ENCODE data around the gene IRAK2.
"Not testable (repeated sequence)": the region's sequence is repeated elsewhere in the genome, so short reads cannot be mapped to it uniquely, and the experiment has no call there.

The IRAK2 gene

DNA sequence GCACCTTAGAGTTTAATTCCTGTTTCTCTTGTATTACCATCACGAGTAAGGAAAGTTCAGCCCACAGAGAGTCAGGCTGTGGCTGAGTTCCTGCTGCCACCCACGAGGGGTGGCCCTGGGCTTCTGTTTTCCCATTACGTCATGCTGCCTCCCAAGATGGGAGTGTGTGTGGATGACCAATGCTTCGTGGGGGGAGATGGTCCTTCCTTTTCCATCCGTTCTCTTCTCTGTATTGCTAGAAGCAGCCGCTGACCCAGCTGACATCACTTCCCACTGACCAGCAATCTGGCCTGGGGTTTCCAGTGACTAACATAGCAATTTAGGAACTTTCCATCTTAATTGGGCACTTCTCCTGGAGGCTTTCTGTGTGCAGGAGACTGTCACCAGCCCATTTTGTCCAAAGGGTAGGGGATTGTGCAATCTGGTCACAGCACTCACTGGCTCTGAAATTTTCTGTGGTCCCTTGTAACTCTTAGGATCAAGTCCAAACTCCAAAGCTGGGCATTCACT is 9.3 kb downstream of the IRAK2 start:
- Mint-ChIP-seq H3K4me3 (no peak overlapping the region), H3K27ac (peak overlapping the region; percentile 71), H3K4me1 (ENCODE audit: low read depth) (peaks cover 19% of the 10 kb centered on the region), H3K36me3 (ENCODE audit: low read depth) (no peaks in the 10 kb centered on the region), H3K27me3 (no peaks in the 10 kb centered on the region), H3K9me3 (peaks cover 2% of the 10 kb centered on the region)
- no peak for DNase-seq

DNA sequence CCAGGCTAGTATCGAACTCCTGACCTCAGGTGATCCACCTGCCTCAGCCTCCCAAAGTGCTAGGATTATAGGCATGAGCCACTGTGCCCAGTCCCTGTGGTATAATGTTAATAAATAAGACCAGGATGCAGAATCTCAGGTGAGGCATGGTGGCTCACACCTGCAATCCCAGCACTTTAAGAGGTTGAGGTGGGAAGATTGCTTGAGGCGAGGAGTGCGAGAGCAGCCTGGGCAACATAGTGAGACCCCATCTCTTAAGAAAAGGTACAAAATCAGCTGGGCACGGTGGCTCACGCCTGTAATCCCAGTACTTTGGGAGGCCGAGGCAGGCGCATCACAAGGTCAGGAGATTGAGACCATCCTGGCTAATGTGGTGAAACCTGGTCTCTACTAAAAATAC is 10.6 kb downstream of the IRAK2 start:
- H3K36me3 Mint-ChIP-seq (ENCODE audit: low read depth); DNase-seq; H3K27me3 Mint-ChIP-seq; H3K27ac Mint-ChIP-seq; H3K4me3 Mint-ChIP-seq; H3K9me3 Mint-ChIP-seq: not testable (repeated sequence)
- peaks cover 21% of the 10 kb centered on the region for H3K4me1 Mint-ChIP-seq (ENCODE audit: low read depth)

GRCh38 chr3:10176150-10176549 is 11.4 kb downstream of the IRAK2 start:
- not testable (repeated sequence) for H3K27me3 Mint-ChIP-seq; H3K27ac Mint-ChIP-seq; H3K36me3 Mint-ChIP-seq (ENCODE audit: low read depth); DNase-seq; H3K4me3 Mint-ChIP-seq; H3K9me3 Mint-ChIP-seq
- peaks cover 17% of the 10 kb centered on the region for H3K4me1 Mint-ChIP-seq (ENCODE audit: low read depth)

- no peak overlapping the region for H3K27ac Mint-ChIP-seq
- peaks cover 16% of the 10 kb centered on the region for H3K4me1 Mint-ChIP-seq (ENCODE audit: low read depth)
- H3K4me3 Mint-ChIP-seq, result no peak overlapping the region
- H3K9me3 Mint-ChIP-seq, result no peaks in the 10 kb centered on the region
- no peak for DNase-seq
- H3K27me3 Mint-ChIP-seq, result no peaks in the 10 kb centered on the region
- H3K36me3 Mint-ChIP-seq (ENCODE audit: low read depth), result peaks cover 11% of the 10 kb centered on the region
These were observed 13.0 kb downstream of the IRAK2 start for GRCh38 chr3:10177737-10178136.

- DNase-seq, result no peak
- H3K9me3 Mint-ChIP-seq, result no peaks in the 10 kb centered on the region
- H3K4me3 Mint-ChIP-seq, result no peak overlapping the region
- H3K4me1 Mint-ChIP-seq (ENCODE audit: low read depth), result peaks cover 5% of the 10 kb centered on the region
- no peak overlapping the region for H3K27ac Mint-ChIP-seq
- no peaks in the 10 kb centered on the region for H3K27me3 Mint-ChIP-seq
- H3K36me3 Mint-ChIP-seq (ENCODE audit: low read depth), result peaks cover 11% of the 10 kb centered on the region
These were observed 14.2 kb downstream of the IRAK2 start for GRCh38 chr3:10178892-10179291.

DNA sequence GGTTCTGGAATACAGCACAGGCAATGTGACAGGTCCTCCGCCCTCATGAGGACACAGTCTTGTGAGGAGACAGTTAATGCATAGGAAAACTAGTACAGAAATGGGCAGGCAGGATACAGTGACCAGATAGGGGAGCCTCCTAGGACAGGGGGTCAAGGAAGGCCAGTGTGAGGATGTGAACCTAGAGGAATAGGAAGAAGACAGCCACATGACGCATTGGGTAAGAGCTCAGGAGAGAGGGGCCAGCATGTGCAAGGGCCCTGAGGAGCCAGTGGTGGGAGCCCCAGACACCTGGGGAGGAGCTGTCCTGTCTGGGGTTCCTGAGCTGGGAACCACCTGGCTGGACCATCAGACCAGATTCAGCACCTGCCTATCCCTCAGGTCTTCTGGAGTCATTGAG is 15.6 kb downstream of the IRAK2 start:
- Mint-ChIP-seq H3K4me3 (no peak overlapping the region), H3K9me3 (no peaks in the 10 kb centered on the region), H3K4me1 (ENCODE audit: low read depth) (peaks cover 6% of the 10 kb centered on the region), H3K36me3 (ENCODE audit: low read depth) (peaks cover 13% of the 10 kb centered on the region), H3K27ac (no peak overlapping the region), H3K27me3 (no peaks in the 10 kb centered on the region)
- no peak for DNase-seq

DNA sequence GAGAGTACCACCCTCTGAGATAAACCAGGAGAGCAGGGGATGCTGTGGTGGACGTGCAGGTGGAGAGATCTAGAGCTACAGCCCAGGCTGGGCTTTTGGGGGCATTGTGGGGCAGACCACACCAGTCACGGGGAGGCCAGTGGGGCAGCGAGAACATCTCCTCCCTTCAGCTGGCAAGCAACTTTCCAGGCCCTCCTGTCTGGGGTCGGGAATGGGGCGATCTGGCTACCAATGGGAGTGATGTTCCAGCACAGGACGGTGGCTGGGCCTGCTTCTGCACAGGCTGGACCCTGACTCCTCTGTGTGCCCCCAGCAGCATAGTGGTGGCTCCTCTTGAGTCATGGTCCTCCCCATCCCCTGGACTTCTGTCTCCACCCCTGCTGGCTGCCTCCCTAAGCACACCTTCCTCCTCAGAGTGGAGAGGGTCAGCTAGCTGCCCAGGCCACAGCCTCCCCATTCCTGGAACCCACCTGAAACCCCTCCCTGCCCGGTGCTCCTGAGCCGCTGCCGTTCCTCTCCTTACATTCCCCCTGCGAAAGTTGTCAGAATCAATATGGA is 16.1 kb downstream of the IRAK2 start:
- H3K9me3 Mint-ChIP-seq, result no peaks in the 10 kb centered on the region
- no peak overlapping the region for H3K27ac Mint-ChIP-seq
- no peak for DNase-seq
- peaks cover 9% of the 10 kb centered on the region for H3K4me1 Mint-ChIP-seq (ENCODE audit: low read depth)
- H3K27me3 Mint-ChIP-seq, result no peaks in the 10 kb centered on the region
- H3K4me3 Mint-ChIP-seq, result no peak overlapping the region
- peaks cover 13% of the 10 kb centered on the region for H3K36me3 Mint-ChIP-seq (ENCODE audit: low read depth)

DNA sequence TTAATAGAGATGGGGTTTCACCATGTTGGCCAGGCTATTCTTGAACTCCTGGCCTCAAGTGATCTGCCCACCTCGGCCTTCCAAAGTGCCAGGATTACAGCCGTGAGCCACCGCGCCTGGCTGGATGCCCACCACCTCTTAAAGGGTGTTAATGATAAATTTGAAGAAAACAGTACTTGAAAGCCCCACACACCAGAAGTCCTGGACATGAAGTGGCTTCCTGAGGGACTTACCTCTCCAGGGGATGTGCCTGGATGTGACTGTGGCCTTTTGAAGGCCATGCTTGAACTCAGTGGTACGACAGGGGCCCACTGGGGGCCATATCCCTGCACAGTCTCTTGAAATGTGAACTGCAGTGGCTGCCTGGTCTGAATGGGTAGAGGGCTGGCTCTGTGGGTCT is 18.2 kb downstream of the IRAK2 start:
- Mint-ChIP-seq H3K36me3 (ENCODE audit: low read depth) (peaks cover 15% of the 10 kb centered on the region), H3K4me1 (ENCODE audit: low read depth) (peaks cover 27% of the 10 kb centered on the region), H3K9me3 (no peaks in the 10 kb centered on the region), H3K27me3 (no peaks in the 10 kb centered on the region), H3K4me3 (no peak overlapping the region), H3K27ac (no peak overlapping the region)
- DNase-seq, result no peak

GRCh38 chr3:10184250-10184649 is 19.5 kb downstream of the IRAK2 start:
- Mint-ChIP-seq H3K4me3 (no peak overlapping the region), H3K4me1 (ENCODE audit: low read depth) (peaks cover 34% of the 10 kb centered on the region), H3K9me3 (no peaks in the 10 kb centered on the region), H3K27ac (no peak overlapping the region), H3K36me3 (ENCODE audit: low read depth) (peaks cover 14% of the 10 kb centered on the region), H3K27me3 (no peaks in the 10 kb centered on the region)
- DNase-seq, result no peak

DNA sequence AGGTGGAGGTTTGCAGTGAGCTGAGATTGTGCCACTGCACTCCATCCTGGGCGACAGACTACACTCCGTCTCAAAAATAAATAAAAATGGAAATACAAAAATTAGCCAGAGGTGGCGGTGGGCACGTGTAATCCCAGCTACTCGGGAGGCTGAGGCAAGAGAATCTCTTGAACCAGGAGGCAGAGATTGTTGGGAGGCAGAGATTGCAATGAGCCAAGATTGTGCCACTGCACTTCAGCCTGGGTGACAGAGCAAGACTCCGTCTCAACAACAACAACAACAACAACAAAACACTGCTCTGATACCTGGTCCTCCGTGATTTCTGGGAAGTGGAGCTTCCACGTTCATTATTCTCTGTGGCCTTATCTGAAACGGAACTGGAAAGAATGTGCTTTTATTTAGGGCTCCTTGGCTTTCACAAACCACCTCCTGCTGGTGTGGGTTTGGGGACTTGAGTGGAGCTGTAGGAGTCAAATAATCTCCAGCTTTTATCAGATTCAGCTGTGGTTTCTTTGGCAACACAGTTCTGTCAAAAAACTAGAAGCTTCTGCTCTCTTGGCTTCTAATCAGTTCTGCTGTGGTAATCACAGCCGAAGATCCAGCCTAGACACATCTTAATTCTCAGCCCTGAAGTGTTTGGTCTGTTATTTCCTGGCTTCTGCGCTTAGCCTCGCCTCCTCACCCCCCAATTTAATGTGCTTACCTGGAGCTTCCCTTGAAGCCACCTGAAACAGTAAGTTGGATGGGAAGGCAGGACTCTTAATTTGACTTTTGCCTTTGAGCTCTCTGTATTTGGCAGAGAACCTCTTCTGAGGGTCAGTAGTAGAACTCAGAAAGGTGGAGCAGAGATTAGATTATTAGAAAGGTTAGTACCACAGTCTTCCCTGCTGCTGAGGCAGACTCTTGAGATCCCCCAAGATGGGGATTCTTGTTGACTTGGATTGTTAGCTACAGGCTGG is 21.4 kb downstream of the IRAK2 start:
- Mint-ChIP-seq H3K4me3 (no peak overlapping the region), H3K4me1 (ENCODE audit: low read depth) (peaks cover 51% of the 10 kb centered on the region), H3K27ac (peak overlapping the region; percentile 78), H3K27me3 (no peaks in the 10 kb centered on the region), H3K36me3 (ENCODE audit: low read depth) (peaks cover 11% of the 10 kb centered on the region), H3K9me3 (no peaks in the 10 kb centered on the region)
- no peak for DNase-seq

GRCh38 chr3:10187290-10187876 is 22.7 kb downstream of the IRAK2 start:
- no peak for DNase-seq
- no peak overlapping the region for H3K4me3 Mint-ChIP-seq

DNA sequence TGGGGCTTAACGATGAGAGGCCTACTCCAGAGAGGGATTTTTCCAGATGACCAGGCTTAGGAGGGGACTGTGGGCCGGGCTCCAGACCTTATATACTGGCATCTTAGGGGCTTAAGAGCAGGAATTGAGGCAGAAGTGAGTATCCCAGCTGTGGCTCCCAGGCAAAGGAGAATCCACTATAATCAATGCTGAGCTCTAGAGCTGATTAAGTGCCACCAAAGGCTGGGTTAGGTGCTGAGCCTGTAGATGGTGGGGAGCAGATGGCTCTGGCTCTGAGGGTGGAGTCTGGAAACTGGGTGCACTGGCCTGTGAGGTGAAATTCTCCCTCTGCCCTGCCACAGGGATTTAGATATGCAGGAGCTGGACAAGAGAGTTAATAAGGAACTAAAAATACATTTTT is 23.2 kb downstream of the IRAK2 start:
- peak overlapping the region; percentile 37 for H3K27ac Mint-ChIP-seq
- H3K4me3 Mint-ChIP-seq, result no peak overlapping the region

More at GRCh38 chr3:10187290-10187876, 22.7 kb downstream of the IRAK2 start:
- Mint-ChIP-seq H3K4me1 (ENCODE audit: low read depth) (peaks cover 64% of the 10 kb centered on the region), H3K36me3 (ENCODE audit: low read depth) (peaks cover 6% of the 10 kb centered on the region), H3K27me3 (no peaks in the 10 kb centered on the region), H3K27ac (no peak overlapping the region), H3K9me3 (no peaks in the 10 kb centered on the region)

DNA sequence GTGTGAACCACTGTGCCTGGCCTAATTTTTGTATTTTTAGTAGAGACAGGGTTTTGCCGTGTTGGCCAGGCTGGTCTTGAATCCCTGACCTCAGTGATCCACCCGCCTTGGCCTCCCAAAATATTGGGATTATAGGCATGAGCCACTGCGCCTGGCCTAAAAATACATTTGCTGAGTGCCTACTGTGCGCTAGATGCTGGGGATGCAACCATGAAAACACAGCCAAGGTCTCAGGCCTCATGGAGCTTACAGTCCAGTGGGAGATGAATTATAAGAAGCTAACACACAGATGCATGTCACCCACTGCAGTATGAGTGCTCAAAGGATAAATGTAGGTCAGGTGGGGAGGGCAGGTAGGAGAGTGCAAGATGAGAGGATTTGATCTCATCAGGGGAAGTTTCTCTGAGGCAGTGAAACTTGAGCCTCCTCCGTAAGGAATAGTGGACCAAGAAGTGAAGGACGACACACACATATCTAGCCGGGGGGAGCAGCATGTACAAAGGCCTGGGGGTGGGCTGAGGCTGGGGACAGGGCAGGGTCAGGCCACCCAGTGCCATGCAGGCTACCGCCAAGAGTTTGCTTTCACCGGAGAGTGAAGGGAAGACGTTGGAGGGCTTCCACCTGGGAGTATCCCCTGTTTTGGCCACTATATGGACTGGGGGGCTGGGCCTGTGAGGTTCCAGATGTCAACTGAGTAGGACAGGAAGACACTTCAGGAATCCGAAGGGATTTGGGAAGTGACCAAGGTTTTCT is 24.3 kb downstream of the IRAK2 start:
- H3K9me3 Mint-ChIP-seq, result no peaks in the 10 kb centered on the region
- H3K27ac Mint-ChIP-seq, result peak overlapping the region; percentile 91
- no peaks in the 10 kb centered on the region for H3K27me3 Mint-ChIP-seq
- peak overlapping the region; percentile 46 for H3K4me3 Mint-ChIP-seq
- H3K4me1 Mint-ChIP-seq (ENCODE audit: low read depth), result peaks cover 80% of the 10 kb centered on the region
- DNase-seq, result no peak
- peaks cover 6% of the 10 kb centered on the region for H3K36me3 Mint-ChIP-seq (ENCODE audit: low read depth)

More for the DNA sequence above, 23.2 kb downstream of the IRAK2 start:
- DNase-seq, result no peak
- Mint-ChIP-seq H3K27me3 (no peaks in the 10 kb centered on the region), H3K4me1 (ENCODE audit: low read depth) (peaks cover 69% of the 10 kb centered on the region), H3K9me3 (no peaks in the 10 kb centered on the region), H3K36me3 (ENCODE audit: low read depth) (peaks cover 6% of the 10 kb centered on the region)

Data from activated T-cell treated with anti-CD3 and anti-CD28 coated beads, Interleukin-2, amount 50 U/mL, for 24 hours (primary cell).